Measurements from ENCODE around the gene KLHDC4. TPM values are rescaled to one million over a fixed set of nuclear protein-coding genes. Genes with fewer than 3 reads are reported as not detected.
A peak's percentile ranks its signal among the peaks of the same experiment; 100 is the strongest.

KLHDC4 gene
- total and polyA plus RNA-seq, 9 of the 15 experiments (the other 6 are each of a cell fraction or from before 2014, with no cell fraction given) = 1.3 to 68.1 (median 32.8) TPM

GRCh38 chr16:87784812-87785211, 19.0 kb upstream of the KLHDC4 start:
- H3K4me2 ChIP-seq (ENCODE audit: insufficient read depth, low read length) = no peak overlapping the region
- ATAC-seq (no peak), FAIRE-seq (no peak), DNase-seq (ENCODE audit: extremely low read depth in 1 of 4, low spot score in 3 of 4) (no peak)
- 0 out of 4 replicates have a peak overlapping the region, but pooled peaks of 1 of the 2 experiments have one; percentile 35 for H3K9ac ChIP-seq (ENCODE audit: insufficient read depth in 1 of 2, low read depth in 2 of 2, low read length in 2 of 2)
- H4K20me1 ChIP-seq (replicated peaks; ENCODE audit: control insufficient read depth, insufficient read depth, low read length) = no peaks in the 10 kb centered on the region
- H3K27ac ChIP-seq (ENCODE audit: extremely low read depth, low read depth, low read length) = no peak overlapping the region
- intact Hi-C loops (cut with micrococcal nuclease) = no loop called here
- no peaks in the 10 kb centered on the region for H3K36me3 ChIP-seq (ENCODE audit: control insufficient read depth, insufficient read depth, low read length)
- CTCF ChIA-PET (ENCODE audit: low intra/inter-chr PET ratio) = no interaction called here
- in situ Hi-C loops (cut with MboI) = no loop called here
- H3K79me2 ChIP-seq (ENCODE audit: control insufficient read depth, insufficient read depth, low read length) = no peaks in the 10 kb centered on the region
- H2AFZ ChIP-seq (ENCODE audit: low read depth, low read length) = no peak overlapping the region
- peaks cover 12 to 13% of the 10 kb centered on the region in 2 experiments for H3K4me1 ChIP-seq (replicated peaks in 1 of 2; ENCODE audit: control insufficient read depth in 2 of 2, insufficient read depth in 2 of 2, low read length in 2 of 2)
- no peaks in the 10 kb centered on the region for H3K9me1 ChIP-seq (ENCODE audit: control insufficient read depth, insufficient read depth, low read length)
- 30% methylated on average over 10 of the region's 10 CpGs for WGBS (ENCODE audit: insufficient coverage, low coverage, missing lambda C conversion rate)
- POLR2A ChIA-PET = interaction anchor here (0.5 to 1.0 kb wide), 3 partner anchors 44 to 128 kb away, joined by 3 to 5 read pairs (median 3); no protein-coding TSS in a partner anchor
- H3K4me3 ChIP-seq = no peak overlapping the region
- H3K27me3 ChIP-seq (ENCODE audit: control insufficient read depth in 2 of 2, insufficient read depth in 2 of 2, low read length in 2 of 2) = peaks cover 0 to 5% of the 10 kb centered on the region in 2 experiments; a peak in 1 of 5 replicates
- H3K9me3 ChIP-seq (replicated peaks; ENCODE audit: control insufficient read depth, insufficient read depth, low read depth, low read length) = no peaks in the 10 kb centered on the region
- no TSS peak for BruUV-seq (replicated peaks)
- TF ChIP-seq PHTF2 (CRISPR knock-in tag; IDR thresholded peaks at IDR 0.05) = no peak
- TF ChIP-seq ZNF280B (CRISPR knock-in tag; IDR thresholded peaks at IDR 0.05) = no peak
- no peak for TF ChIP-seq TBL1XR1 (IDR thresholded peaks at IDR 0.05; ENCODE audit: low read length in 2 of 2)
- TF ChIP-seq MTA1 (IDR thresholded peaks at IDR 0.05; ENCODE audit: borderline replicate concordance) = no peak
- TF ChIP-seq HDAC8 (tag; IDR thresholded peaks at IDR 0.05) = 0 out of 2 replicates have a peak, but pooled peaks have one; percentile 35
- TF ChIP-seq MEF2D (tag; conservative IDR thresholded peaks at IDR 0.05; ENCODE audit: low read depth) = 0 out of 2 replicates have a peak, but pooled peaks have one; percentile 29
- TF ChIP-seq E2F5 (CRISPR knock-in tag; IDR thresholded peaks at IDR 0.05) = no peak
- no peak for TF ChIP-seq TCF7 (IDR thresholded peaks at IDR 0.05; ENCODE audit: borderline replicate concordance)
- no peak for TF ChIP-seq YBX1 (IDR thresholded peaks at IDR 0.05)
- TF ChIP-seq EHMT2 (IDR thresholded peaks at IDR 0.05) = no peak
- TF ChIP-seq ZNF780A (CRISPR knock-in tag; IDR thresholded peaks at IDR 0.05) = no peak
- no peak for TF ChIP-seq ZNF197 (CRISPR knock-in tag; IDR thresholded peaks at IDR 0.05; ENCODE audit: low read depth)
- no peak for TF ChIP-seq ZNF57 (CRISPR knock-in tag; IDR thresholded peaks at IDR 0.05)
- no peak for TF ChIP-seq CBX1 (IDR thresholded peaks at IDR 0.05; ENCODE audit: low read depth)
- no peak for TF ChIP-seq POLR2G (IDR thresholded peaks at IDR 0.05; ENCODE audit: low read depth, low read length)
- no peak for TF ChIP-seq GTF3C2 (IDR thresholded peaks at IDR 0.05; ENCODE audit: borderline replicate concordance, extremely low read depth, insufficient read length)
- 0 out of 2 replicates have a peak, but pooled peaks have one; percentile 31 for TF ChIP-seq PTRF (tag; IDR thresholded peaks at IDR 0.05)
- TF ChIP-seq PTTG1 (tag; IDR thresholded peaks at IDR 0.05; ENCODE audit: low read depth) = peak; percentile 63; the same call in 1 of the 2 replicates
